Measurements from ENCODE around the gene XCL2.

Gene XCL2

GRCh38 chr1:168572633-168573032 is 28.8 kb upstream of the XCL2 start:
- TF ChIP-seq BACH2 (CRISPR knock-in tag; IDR thresholded peaks at IDR 0.05; ENCODE audit: borderline replicate concordance) (no peak), ZC3H10 (CRISPR knock-in tag; IDR thresholded peaks at IDR 0.05) (no peak), ISL1 (CRISPR knock-in tag; IDR thresholded peaks at IDR 0.05) (no peak), PPARA (CRISPR knock-in tag; IDR thresholded peaks at IDR 0.05; ENCODE audit: borderline replicate concordance) (no peak), SNAI2 (CRISPR knock-in tag; IDR thresholded peaks at IDR 0.05) (no peak), OSR1 (CRISPR knock-in tag; IDR thresholded peaks at IDR 0.05) (no peak)
- ATAC-seq, result no peak

- ATAC-seq, result no peak
- TF ChIP-seq SNAI2 (CRISPR knock-in tag; IDR thresholded peaks at IDR 0.05) (no peak), ZNF565 (CRISPR knock-in tag; conservative IDR thresholded peaks at IDR 0.05; ENCODE audit: low read depth) (no peak), ESRRG (CRISPR knock-in tag; IDR thresholded peaks at IDR 0.05) (no peak), ARNTL (CRISPR knock-in tag; IDR thresholded peaks at IDR 0.05; ENCODE audit: borderline replicate concordance, low read depth) (no peak)
- TF ChIP-seq, protein P1, sequence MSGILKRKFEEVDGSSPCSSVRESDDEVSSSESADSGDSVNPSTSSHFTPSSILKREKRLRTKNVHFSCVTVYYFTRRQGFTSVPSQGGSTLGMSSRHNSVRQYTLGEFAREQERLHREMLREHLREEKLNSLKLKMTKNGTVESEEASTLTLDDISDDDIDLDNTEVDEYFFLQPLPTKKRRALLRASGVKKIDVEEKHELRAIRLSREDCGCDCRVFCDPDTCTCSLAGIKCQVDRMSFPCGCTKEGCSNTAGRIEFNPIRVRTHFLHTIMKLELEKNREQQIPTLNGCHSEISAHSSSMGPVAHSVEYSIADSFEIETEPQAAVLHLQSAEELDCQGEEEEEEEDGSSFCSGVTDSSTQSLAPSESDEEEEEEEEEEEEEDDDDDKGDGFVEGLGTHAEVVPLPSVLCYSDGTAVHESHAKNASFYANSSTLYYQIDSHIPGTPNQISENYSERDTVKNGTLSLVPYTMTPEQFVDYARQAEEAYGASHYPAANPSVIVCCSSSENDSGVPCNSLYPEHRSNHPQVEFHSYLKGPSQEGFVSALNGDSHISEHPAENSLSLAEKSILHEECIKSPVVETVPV (CRISPR knock-in tag; IDR thresholded peaks at IDR 0.05), result no peak
- TF ChIP-seq, protein P2, sequence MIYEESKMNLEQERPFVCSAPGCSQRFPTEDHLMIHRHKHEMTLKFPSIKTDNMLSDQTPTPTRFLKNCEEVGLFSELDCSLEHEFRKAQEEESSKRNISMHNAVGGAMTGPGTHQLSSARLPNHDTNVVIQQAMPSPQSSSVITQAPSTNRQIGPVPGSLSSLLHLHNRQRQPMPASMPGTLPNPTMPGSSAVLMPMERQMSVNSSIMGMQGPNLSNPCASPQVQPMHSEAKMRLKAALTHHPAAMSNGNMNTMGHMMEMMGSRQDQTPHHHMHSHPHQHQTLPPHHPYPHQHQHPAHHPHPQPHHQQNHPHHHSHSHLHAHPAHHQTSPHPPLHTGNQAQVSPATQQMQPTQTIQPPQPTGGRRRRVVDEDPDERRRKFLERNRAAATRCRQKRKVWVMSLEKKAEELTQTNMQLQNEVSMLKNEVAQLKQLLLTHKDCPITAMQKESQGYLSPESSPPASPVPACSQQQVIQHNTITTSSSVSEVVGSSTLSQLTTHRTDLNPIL (CRISPR knock-in tag; IDR thresholded peaks at IDR 0.05; ENCODE audit: low read depth), result no peak
- TF ChIP-seq, protein P3, sequence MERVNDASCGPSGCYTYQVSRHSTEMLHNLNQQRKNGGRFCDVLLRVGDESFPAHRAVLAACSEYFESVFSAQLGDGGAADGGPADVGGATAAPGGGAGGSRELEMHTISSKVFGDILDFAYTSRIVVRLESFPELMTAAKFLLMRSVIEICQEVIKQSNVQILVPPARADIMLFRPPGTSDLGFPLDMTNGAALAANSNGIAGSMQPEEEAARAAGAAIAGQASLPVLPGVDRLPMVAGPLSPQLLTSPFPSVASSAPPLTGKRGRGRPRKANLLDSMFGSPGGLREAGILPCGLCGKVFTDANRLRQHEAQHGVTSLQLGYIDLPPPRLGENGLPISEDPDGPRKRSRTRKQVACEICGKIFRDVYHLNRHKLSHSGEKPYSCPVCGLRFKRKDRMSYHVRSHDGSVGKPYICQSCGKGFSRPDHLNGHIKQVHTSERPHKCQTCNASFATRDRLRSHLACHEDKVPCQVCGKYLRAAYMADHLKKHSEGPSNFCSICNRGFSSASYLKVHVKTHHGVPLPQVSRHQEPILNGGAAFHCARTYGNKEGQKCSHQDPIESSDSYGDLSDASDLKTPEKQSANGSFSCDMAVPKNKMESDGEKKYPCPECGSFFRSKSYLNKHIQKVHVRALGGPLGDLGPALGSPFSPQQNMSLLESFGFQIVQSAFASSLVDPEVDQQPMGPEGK (CRISPR knock-in tag; IDR thresholded peaks at IDR 0.05; ENCODE audit: borderline replicate concordance), result no peak
Measured at GRCh38 chr1:168570652-168571051, 26.9 kb upstream of the XCL2 start.

GRCh38 chr1:168568346-168568745 is 24.5 kb upstream of the XCL2 start:
- TF ChIP-seq ZNF70 (CRISPR knock-in tag; IDR thresholded peaks at IDR 0.05) (no peak), ISL1 (CRISPR knock-in tag; IDR thresholded peaks at IDR 0.05) (no peak), TOX (CRISPR knock-in tag; IDR thresholded peaks at IDR 0.05; ENCODE audit: borderline replicate concordance) (no peak), ZC3H10 (CRISPR knock-in tag; IDR thresholded peaks at IDR 0.05) (no peak), ZNF8 (CRISPR knock-in tag; IDR thresholded peaks at IDR 0.05) (no peak), OSR1 (CRISPR knock-in tag; IDR thresholded peaks at IDR 0.05) (no peak), ZFP3 (CRISPR knock-in tag; IDR thresholded peaks at IDR 0.05) (no peak), TCF4 (CRISPR knock-in tag; IDR thresholded peaks at IDR 0.05; ENCODE audit: borderline replicate concordance) (no peak), ARNTL (CRISPR knock-in tag; IDR thresholded peaks at IDR 0.05; ENCODE audit: borderline replicate concordance, low read depth) (no peak), ZNF565 (CRISPR knock-in tag; conservative IDR thresholded peaks at IDR 0.05; ENCODE audit: low read depth) (no peak), ESRRG (CRISPR knock-in tag; IDR thresholded peaks at IDR 0.05) (no peak), ZFP30 (CRISPR knock-in tag; IDR thresholded peaks at IDR 0.05) (no peak), GLIS3 (CRISPR knock-in tag; IDR thresholded peaks at IDR 0.05) (no peak), CSDC2 (CRISPR knock-in tag; IDR thresholded peaks at IDR 0.05) (no peak), RARB (CRISPR knock-in tag; IDR thresholded peaks at IDR 0.05) (no peak), SNAI2 (CRISPR knock-in tag; IDR thresholded peaks at IDR 0.05) (no peak), POU6F1 (CRISPR knock-in tag; IDR thresholded peaks at IDR 0.05; ENCODE audit: borderline replicate concordance, low read depth) (no peak)
- TF ChIP-seq, protein P3 (CRISPR knock-in tag; IDR thresholded peaks at IDR 0.05; ENCODE audit: borderline replicate concordance), result no peak
- TF ChIP-seq, protein P1 (CRISPR knock-in tag; IDR thresholded peaks at IDR 0.05), result no peak
- no peak for ATAC-seq

Data from SK-N-SH treated with all-trans-retinoic acid at 6 μM for 48 hours (cell line).